PC-3 (cell line): ENCODE data around the gene PELI1.

Experiments
- CTCF ChIP-seq: fragments of 300-600 bp; sonication (generic); conservative IDR thresholded peaks from 2 replicates; pipeline ENCODE4 v1.5.1; 2017; ENCODE audit warnings: antibody characterized with exemption, low read depth, mild to moderate bottlenecking, low read length
- EZH2 ChIP-seq: fragments of 300-600 bp; sonication (generic); IDR thresholded peaks from one replicate; pipeline ENCODE4 v1.6.1; 2017; ENCODE audit warnings: antibody characterized with exemption, mild to moderate bottlenecking, low read length; ENCODE audit not compliant: unreplicated experiment

- no peak for TF ChIP-seq CTCF
- no peak for TF ChIP-seq EZH2
These were observed 4.3 kb downstream of the PELI1 start for GRCh38 chr2:64139956-64140355.
